ENCODE measurements around the gene HPSE2. TPM values are rescaled to one million over a fixed set of nuclear protein-coding genes. Genes with fewer than 3 reads are reported as not detected.

The HPSE2 gene
- total RNA-seq, 2 experiments from 2014 or later, result not detected

DNA sequence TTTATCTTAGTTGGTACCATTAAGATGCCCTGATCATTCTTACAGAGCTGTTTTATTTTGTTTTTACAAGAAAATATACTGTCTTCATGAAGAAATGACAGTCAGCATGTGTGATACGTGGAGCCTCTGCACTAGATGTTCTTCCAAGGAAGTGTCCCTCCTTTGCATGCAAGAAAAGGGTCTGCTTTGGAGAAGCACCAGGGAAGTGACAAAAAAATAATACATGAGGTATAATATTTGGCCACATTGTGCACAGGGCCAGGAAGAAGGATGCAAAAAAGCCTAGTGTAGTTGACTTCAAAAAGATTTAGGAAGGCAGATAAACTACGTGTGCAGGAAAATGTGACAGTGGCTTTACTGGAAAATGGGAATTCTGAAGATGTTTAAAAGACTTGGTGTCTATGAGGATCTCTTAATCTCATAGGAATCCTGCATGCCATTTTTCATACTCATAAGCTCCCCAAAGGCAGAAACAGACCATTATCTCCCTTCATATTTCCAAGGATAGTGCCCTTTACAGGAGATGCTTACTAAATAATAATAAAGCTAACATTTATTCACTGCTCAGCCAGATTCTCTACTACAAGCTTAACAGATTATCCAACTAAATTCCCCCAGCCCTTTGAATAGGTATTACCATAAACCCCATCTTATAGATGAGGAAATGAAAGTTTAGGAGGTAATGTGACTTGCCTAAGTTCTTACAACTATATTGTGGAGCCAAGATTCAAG lies 284.2 kb downstream of the HPSE2 start:
- ChIA-PET CTCF (no interaction called here), POLR2A (interaction anchor here (0.5 kb wide), 1 partner anchor 278 kb away, joined by 4 read pairs; no protein-coding TSS in a partner anchor)
- no peak overlapping the region for H3K27ac Mint-ChIP-seq
- peaks cover 1% of the 10 kb centered on the region for H3K27me3 Mint-ChIP-seq
- ATAC-seq, result no peak
- no peaks in the 10 kb centered on the region for H3K36me3 Mint-ChIP-seq (ENCODE audit: low read depth)
- H3K4me1 Mint-ChIP-seq (ENCODE audit: low read depth), result no peaks in the 10 kb centered on the region
- TF ChIP-seq, protein P1, sequence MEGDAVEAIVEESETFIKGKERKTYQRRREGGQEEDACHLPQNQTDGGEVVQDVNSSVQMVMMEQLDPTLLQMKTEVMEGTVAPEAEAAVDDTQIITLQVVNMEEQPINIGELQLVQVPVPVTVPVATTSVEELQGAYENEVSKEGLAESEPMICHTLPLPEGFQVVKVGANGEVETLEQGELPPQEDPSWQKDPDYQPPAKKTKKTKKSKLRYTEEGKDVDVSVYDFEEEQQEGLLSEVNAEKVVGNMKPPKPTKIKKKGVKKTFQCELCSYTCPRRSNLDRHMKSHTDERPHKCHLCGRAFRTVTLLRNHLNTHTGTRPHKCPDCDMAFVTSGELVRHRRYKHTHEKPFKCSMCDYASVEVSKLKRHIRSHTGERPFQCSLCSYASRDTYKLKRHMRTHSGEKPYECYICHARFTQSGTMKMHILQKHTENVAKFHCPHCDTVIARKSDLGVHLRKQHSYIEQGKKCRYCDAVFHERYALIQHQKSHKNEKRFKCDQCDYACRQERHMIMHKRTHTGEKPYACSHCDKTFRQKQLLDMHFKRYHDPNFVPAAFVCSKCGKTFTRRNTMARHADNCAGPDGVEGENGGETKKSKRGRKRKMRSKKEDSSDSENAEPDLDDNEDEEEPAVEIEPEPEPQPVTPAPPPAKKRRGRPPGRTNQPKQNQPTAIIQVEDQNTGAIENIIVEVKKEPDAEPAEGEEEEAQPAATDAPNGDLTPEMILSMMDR (IDR thresholded peaks at IDR 0.05), result no peak
- H3K9me3 Mint-ChIP-seq, result no peaks in the 10 kb centered on the region
- intact Hi-C loops (cut with micrococcal nuclease), result no loop called here
- no peak for DNase-seq
- no peak overlapping the region for H3K4me3 Mint-ChIP-seq

DNA sequence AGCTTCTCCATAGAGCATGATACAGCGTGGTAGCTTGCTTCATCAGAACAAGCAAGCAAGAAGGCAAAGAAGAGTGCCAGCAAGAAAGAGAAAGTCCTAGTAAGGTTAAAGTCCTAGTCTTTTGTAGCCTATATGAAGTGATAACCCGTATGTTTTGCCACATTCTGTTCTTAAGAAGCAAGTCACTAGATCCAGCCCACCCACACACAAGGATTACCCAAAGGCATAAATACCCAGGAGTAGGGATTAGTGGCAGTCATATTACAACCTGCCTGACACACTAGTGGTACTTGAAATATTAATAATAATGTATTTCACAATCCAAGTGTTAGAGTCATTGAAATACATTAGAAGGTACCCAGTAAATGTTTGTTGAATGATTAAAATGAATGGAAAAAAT lies 285.5 kb downstream of the HPSE2 start:
- POLR2A ChIA-PET, result no interaction called here
- CTCF ChIA-PET, result no interaction called here
- no peaks in the 10 kb centered on the region for H3K9me3 Mint-ChIP-seq
- no peak for DNase-seq
- intact Hi-C loops (cut with micrococcal nuclease), result no loop called here
- no peak for ATAC-seq
- H3K4me1 Mint-ChIP-seq (ENCODE audit: low read depth), result no peaks in the 10 kb centered on the region
- H3K36me3 Mint-ChIP-seq (ENCODE audit: low read depth), result no peaks in the 10 kb centered on the region
- H3K27me3 Mint-ChIP-seq, result peaks cover 1% of the 10 kb centered on the region
- H3K27ac Mint-ChIP-seq, result no peak overlapping the region
- H3K4me3 Mint-ChIP-seq, result no peak overlapping the region
- TF ChIP-seq, protein P1 (IDR thresholded peaks at IDR 0.05), result no peak

DNA sequence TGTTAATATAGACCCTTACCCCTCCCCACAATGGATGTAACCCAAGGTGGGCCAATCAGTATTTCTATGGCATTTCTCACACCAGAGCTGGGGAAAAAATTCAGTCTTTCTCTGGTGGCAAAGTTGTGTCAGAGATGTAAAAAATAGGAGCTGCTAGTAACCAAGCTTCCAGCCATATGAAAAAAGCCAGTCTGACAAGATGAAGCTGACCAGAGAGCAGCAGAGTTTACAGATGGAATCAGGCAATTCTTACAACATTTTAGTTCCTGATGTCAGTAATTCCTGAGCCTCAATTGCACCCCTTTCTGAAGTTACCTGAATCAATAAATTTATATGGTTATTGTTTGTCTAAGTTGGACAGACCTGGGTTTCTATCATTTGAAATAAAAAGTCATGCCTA lies 286.3 kb downstream of the HPSE2 start:
- Mint-ChIP-seq H3K4me1 (ENCODE audit: low read depth) (no peaks in the 10 kb centered on the region), H3K27ac (no peak overlapping the region), H3K9me3 (no peaks in the 10 kb centered on the region), H3K4me3 (no peak overlapping the region), H3K36me3 (ENCODE audit: low read depth) (no peaks in the 10 kb centered on the region), H3K27me3 (peaks cover 1% of the 10 kb centered on the region)
- ATAC-seq (no peak), DNase-seq (no peak)
- TF ChIP-seq, protein P1 (IDR thresholded peaks at IDR 0.05), result no peak
- intact Hi-C loops (cut with micrococcal nuclease), result no loop called here
- ChIA-PET CTCF (no interaction called here), POLR2A (no interaction called here)

DNA sequence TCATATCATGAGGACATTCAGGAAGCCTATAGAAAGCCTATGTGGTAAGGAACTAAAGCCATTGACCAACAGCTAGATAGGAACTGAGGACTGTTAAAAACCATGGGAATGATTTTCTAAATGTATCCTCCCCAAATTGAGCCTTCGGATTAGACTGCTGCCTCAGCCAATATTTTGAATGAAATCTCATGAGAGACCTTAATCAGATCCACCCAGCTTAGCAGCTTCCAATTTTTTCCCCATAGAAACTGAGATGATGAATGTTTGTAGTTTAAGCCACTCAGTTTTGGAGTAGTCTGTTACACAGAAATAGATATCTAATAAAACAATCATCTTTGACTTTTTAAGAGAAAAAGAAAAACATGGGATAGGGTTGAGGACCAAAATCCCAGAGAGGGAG lies 292.0 kb downstream of the HPSE2 start:
- H3K9me3 Mint-ChIP-seq, result peaks cover 1% of the 10 kb centered on the region

DNA sequence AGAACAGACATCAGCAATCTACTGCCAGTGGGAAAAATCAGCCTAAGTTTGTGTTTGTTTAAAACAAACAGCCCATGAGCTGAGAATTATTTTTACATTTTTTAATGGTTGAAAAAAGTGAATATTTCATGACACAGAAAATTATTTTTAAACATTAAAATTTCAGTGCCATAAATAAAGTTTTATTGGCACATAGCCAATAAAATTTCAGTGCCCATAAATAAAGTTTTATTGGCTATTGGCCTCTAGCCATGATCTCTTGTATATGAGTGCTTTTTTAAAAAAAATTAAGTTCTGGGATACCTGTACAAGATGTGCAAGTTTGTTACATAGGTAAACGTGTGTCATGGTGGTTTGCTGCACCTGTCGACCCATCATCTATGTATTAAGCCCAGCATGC lies 305.9 kb downstream of the HPSE2 start:
- Mint-ChIP-seq H3K4me3 (no peak overlapping the region), H3K4me1 (ENCODE audit: low read depth) (no peaks in the 10 kb centered on the region), H3K36me3 (ENCODE audit: low read depth) (no peaks in the 10 kb centered on the region), H3K9me3 (peaks cover 13% of the 10 kb centered on the region), H3K27ac (no peak overlapping the region), H3K27me3 (peaks cover 2% of the 10 kb centered on the region)
- ChIA-PET CTCF (no interaction called here), POLR2A (no interaction called here)
- intact Hi-C loops (cut with micrococcal nuclease), result no loop called here
- no peak for ATAC-seq
- no peak for DNase-seq
- TF ChIP-seq, protein P1 (IDR thresholded peaks at IDR 0.05), result no peak

More for the DNA sequence above, 292.0 kb downstream of the HPSE2 start:
- Mint-ChIP-seq H3K27ac (no peak overlapping the region), H3K36me3 (ENCODE audit: low read depth) (no peaks in the 10 kb centered on the region), H3K4me1 (ENCODE audit: low read depth) (no peaks in the 10 kb centered on the region), H3K27me3 (no peaks in the 10 kb centered on the region), H3K4me3 (no peak overlapping the region)
- ATAC-seq, result no peak
- no peak for DNase-seq
- POLR2A ChIA-PET, result no interaction called here
- intact Hi-C loops (cut with micrococcal nuclease), result no loop called here
- TF ChIP-seq, protein P1 (IDR thresholded peaks at IDR 0.05), result no peak
- CTCF ChIA-PET, result no interaction called here
